GM18526 (cell line): ENCODE data around the gene EHBP1L1.

Experiments used
- POLR2A ChIP-seq: IDR thresholded peaks from 3 replicates; pipeline ENCODE4 v1.6.1; 2011; ENCODE audit not compliant: insufficient read length; ENCODE audit errors: extremely low read depth

Gene EHBP1L1

GRCh38 chr11:65575568-65576231 lies at the start of gene EHBP1L1:
TSS of gene EHBP1L1 (plus strand) at chr11:65576053. CDS start at chr11:65576303, 250 bp downstream.
- peak; percentile 44 for TF ChIP-seq POLR2A

- no peak for TF ChIP-seq POLR2A
Observed at GRCh38 chr11:65526744-65527143, 49.1 kb upstream of the EHBP1L1 start.

DNA sequence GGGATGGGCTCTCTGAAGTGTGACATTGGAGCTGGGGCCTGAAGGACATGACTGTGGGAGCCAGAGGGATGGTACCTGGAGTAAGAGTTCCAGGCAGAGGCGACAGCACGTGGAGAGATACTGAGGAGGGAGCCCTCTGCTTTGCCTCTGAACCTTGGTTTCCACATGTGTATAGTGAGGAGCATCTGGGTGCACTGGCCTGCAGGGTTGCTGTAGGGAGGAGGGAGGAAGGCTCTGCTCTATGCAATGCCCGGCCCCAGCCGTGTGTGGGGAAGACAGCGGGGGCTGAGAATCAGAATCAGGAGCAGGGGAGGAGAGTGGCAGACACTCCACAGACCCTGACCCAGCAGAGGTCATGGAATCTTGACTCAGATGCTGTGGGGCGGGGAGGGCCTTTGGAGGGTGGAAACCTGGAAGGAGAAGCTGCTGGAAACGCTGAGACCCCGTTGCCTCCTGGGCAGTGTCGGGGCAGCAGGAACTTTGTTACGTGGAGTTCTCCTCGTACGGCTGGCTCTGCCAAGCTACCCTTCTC lies 47.0 kb upstream of the EHBP1L1 start:
- no peak for TF ChIP-seq POLR2A

DNA sequence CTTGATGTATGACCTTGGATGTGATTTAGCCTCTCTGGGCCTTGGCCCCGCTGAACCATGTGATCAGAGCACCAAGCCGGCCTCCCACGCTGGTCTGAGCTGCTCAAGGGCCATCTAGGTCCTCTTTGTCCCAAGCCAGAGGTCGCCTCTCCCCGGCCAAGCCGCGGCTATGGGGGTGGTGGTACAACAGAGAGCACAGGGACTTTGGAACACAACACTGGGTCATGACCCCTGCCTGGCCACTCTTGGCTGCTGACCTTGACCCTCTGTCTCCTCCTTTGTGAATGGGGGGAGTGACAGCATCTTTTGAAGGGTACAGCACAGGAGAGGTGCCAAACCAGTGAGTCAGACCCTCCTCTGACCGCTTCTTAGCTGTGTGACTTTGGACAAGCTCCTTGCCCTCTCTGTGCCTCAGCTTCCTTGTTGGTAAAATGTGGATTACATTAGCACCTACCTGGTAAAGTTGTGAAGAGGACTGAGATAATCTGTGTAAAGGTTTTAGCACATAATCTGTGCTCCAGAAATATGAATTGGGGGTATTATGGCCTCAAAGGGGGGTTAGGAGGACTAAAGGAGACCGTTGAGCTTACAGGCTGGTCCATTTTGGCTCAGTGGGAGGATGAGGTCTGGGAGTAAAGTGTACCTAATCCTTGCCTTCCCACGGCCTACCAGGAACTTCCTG lies 46.2 kb upstream of the EHBP1L1 start:
- no peak for TF ChIP-seq POLR2A

DNA sequence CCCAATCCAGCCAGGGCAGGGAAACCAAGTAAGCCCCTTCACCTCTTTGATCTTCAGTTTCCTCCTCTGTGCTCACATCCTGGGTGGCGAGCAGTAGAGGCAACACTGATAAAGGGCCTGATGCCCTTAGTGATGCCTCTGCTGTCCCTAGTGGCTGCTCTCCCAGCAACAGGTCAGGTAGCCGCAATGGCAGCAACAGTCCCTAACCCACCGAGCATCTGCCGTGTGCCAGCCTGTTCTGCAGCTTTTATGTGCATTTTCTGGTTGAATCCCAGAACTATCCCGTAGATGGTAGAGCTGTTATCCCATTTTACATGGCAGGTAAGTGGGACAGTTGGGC lies 45.7 kb upstream of the EHBP1L1 start:
- no peak for TF ChIP-seq POLR2A

- TF ChIP-seq POLR2A = no peak
Observed at GRCh38 chr11:65532388-65533064, 43.3 kb upstream of the EHBP1L1 start.

DNA sequence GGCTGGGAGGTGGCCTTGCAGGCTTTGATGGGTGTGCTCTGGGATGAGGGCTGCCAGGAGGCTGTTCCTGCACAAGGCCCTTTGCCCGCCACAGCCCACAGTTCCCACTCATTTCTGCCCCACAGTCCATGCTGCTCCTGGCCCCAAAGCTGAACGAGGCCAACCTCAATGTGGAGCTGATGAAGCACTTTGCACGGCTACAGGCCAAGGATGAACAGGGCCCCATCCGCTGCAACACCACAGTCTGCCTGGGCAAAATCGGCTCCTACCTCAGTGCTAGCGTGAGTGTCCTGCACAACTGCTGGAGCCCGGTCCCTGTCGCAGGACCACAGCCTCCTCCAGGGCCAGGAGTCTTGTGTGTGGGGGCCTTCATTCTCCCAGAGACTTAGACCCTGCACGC lies 40.8 kb upstream of the EHBP1L1 start:
- TF ChIP-seq POLR2A = no peak

GRCh38 chr11:65536412-65537295 lies 39.2 kb upstream of the EHBP1L1 start:
- TF ChIP-seq POLR2A = no peak

- no peak for TF ChIP-seq POLR2A
Observed at GRCh38 chr11:65537296-65537597, 38.6 kb upstream of the EHBP1L1 start.

DNA sequence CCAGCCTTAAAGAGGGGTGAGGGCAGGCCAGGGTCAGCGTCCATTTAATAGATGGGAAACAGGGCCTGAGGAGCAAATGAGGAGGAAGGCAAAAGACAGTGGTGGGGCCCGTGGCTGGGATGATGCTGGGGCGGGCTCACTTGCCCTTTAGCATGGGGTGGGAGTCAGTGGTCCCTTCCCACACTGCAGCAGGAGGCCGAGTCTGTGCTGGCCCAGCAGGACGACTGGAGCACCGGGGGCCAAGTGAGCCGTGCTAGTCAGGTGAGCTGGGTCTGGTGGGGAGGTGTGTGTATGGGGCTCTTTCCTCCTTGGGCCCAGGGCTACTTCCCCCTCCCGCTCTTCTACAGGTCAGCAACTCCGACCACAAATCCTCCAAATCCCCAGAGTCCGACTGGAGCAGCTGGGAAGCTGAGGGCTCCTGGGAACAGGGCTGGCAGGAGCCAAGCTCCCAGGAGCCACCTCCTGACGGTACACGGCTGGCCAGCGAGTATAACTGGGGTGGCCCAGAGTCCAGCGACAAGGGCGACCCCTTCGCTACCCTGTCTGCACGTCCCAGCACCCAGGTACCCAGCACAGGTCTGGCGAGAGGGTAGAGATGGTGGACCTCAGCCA lies 38.1 kb upstream of the EHBP1L1 start:
- no peak for TF ChIP-seq POLR2A

- TF ChIP-seq POLR2A = no peak
Observed at GRCh38 chr11:65538232-65538914, 37.5 kb upstream of the EHBP1L1 start.

GRCh38 chr11:65538915-65539743 lies 36.7 kb upstream of the EHBP1L1 start:
- TF ChIP-seq POLR2A = no peak

GRCh38 chr11:65539744-65540289 lies 36.0 kb upstream of the EHBP1L1 start:
- TF ChIP-seq POLR2A = no peak
